ENCODE data around the gene SULF2.

The SULF2 gene

GRCh38 chr20:47790580-47790965 is 5.3 kb upstream of the SULF2 start:
- Histone ChIP-seq H3K4me2 (ENCODE audit: low read length) (no peak overlapping the region), H3K9me3 (replicated peaks; ENCODE audit: low read length) (no peaks in the 10 kb centered on the region), H3K9ac (ENCODE audit: low read depth, low read length) (no peak overlapping the region), H3K36me3 (ENCODE audit: insufficient read depth, low read length) (no peaks in the 10 kb centered on the region), H3K27me3 (ENCODE audit: control insufficient read depth, insufficient read depth, low read length) (peaks cover 48% of the 10 kb centered on the region), H3K4me1 (ENCODE audit: control insufficient read depth, insufficient read depth, low read length) (peaks cover 5% of the 10 kb centered on the region), H3K4me3 (ENCODE audit: low read length) (no peak overlapping the region)

- H3K4me2 ChIP-seq (ENCODE audit: low read length): no peak overlapping the region
- H3K27me3 ChIP-seq (ENCODE audit: control insufficient read depth, insufficient read depth, low read length): peaks cover 48% of the 10 kb centered on the region
- peaks cover 5% of the 10 kb centered on the region for H3K4me1 ChIP-seq (ENCODE audit: control insufficient read depth, insufficient read depth, low read length)
- H3K9ac ChIP-seq (ENCODE audit: low read depth, low read length): no peak overlapping the region
- no peaks in the 10 kb centered on the region for H3K9me3 ChIP-seq (replicated peaks; ENCODE audit: low read length)
- no peak overlapping the region for H3K4me3 ChIP-seq (ENCODE audit: low read length)
- H3K36me3 ChIP-seq (ENCODE audit: insufficient read depth, low read length): no peaks in the 10 kb centered on the region
Measured at GRCh38 chr20:47789764-47790579, 4.7 kb upstream of the SULF2 start.

- peaks cover 55% of the 10 kb centered on the region for H3K27me3 ChIP-seq (ENCODE audit: control insufficient read depth, insufficient read depth, low read length)
- H3K9ac ChIP-seq (ENCODE audit: low read depth, low read length): no peak overlapping the region
- H3K9me3 ChIP-seq (replicated peaks; ENCODE audit: low read length): no peaks in the 10 kb centered on the region
- H3K36me3 ChIP-seq (ENCODE audit: insufficient read depth, low read length): no peaks in the 10 kb centered on the region
- peaks cover 12% of the 10 kb centered on the region for H3K4me1 ChIP-seq (ENCODE audit: control insufficient read depth, insufficient read depth, low read length)
- no peak overlapping the region for H3K4me2 ChIP-seq (ENCODE audit: low read length)
- H3K4me3 ChIP-seq (ENCODE audit: low read length): no peak overlapping the region
Measured at GRCh38 chr20:47789081-47789763, 3.9 kb upstream of the SULF2 start.

GRCh38 chr20:47788741-47789080 is 3.4 kb upstream of the SULF2 start:
- Histone ChIP-seq H3K4me1 (ENCODE audit: control insufficient read depth, insufficient read depth, low read length) (peaks cover 12% of the 10 kb centered on the region), H3K27me3 (ENCODE audit: control insufficient read depth, insufficient read depth, low read length) (peaks cover 60% of the 10 kb centered on the region), H3K9ac (ENCODE audit: low read depth, low read length) (no peak overlapping the region), H3K4me3 (ENCODE audit: low read length) (no peak overlapping the region), H3K9me3 (replicated peaks; ENCODE audit: low read length) (no peaks in the 10 kb centered on the region), H3K4me2 (ENCODE audit: low read length) (no peak overlapping the region), H3K36me3 (ENCODE audit: insufficient read depth, low read length) (no peaks in the 10 kb centered on the region)

GRCh38 chr20:47786765-47787107 is 1.5 kb upstream of the SULF2 start:
- Histone ChIP-seq H3K36me3 (ENCODE audit: insufficient read depth, low read length) (no peaks in the 10 kb centered on the region), H3K9me3 (replicated peaks; ENCODE audit: low read length) (no peaks in the 10 kb centered on the region), H3K4me1 (ENCODE audit: control insufficient read depth, insufficient read depth, low read length) (peaks cover 12% of the 10 kb centered on the region), H3K9ac (ENCODE audit: low read depth, low read length) (no peak overlapping the region), H3K4me3 (ENCODE audit: low read length) (peak overlapping the region; percentile 57), H3K4me2 (ENCODE audit: low read length) (peak overlapping the region; percentile 83), H3K27me3 (ENCODE audit: control insufficient read depth, insufficient read depth, low read length) (peaks cover 79% of the 10 kb centered on the region)

- Histone ChIP-seq H3K27me3 (ENCODE audit: control insufficient read depth, insufficient read depth, low read length) (peaks cover 84% of the 10 kb centered on the region), H3K4me2 (ENCODE audit: low read length) (peak overlapping the region; percentile 83), H3K4me1 (ENCODE audit: control insufficient read depth, insufficient read depth, low read length) (peaks cover 12% of the 10 kb centered on the region), H3K4me3 (ENCODE audit: low read length) (peak overlapping the region; percentile 57), H3K9me3 (replicated peaks; ENCODE audit: low read length) (no peaks in the 10 kb centered on the region), H3K36me3 (ENCODE audit: insufficient read depth, low read length) (no peaks in the 10 kb centered on the region), H3K9ac (ENCODE audit: low read depth, low read length) (no peak overlapping the region)
Measured at GRCh38 chr20:47785854-47786764, 828 bp upstream of the SULF2 start.

- peak overlapping the region; percentile 62 for H3K4me2 ChIP-seq (ENCODE audit: low read length)
- peaks cover 12% of the 10 kb centered on the region for H3K4me1 ChIP-seq (ENCODE audit: control insufficient read depth, insufficient read depth, low read length)
- H3K27me3 ChIP-seq (ENCODE audit: control insufficient read depth, insufficient read depth, low read length): peaks cover 75% of the 10 kb centered on the region
- peak overlapping the region; percentile 44 for H3K4me3 ChIP-seq (ENCODE audit: low read length)
- H3K9me3 ChIP-seq (replicated peaks; ENCODE audit: low read length): no peaks in the 10 kb centered on the region
- H3K36me3 ChIP-seq (ENCODE audit: insufficient read depth, low read length): no peaks in the 10 kb centered on the region
- no peak overlapping the region for H3K9ac ChIP-seq (ENCODE audit: low read depth, low read length)
Measured at GRCh38 chr20:47784599-47785310, 526 bp downstream of the SULF2 start.

GRCh38 chr20:47783828-47784598 is 1.3 kb downstream of the SULF2 start:
- H3K27me3 ChIP-seq (ENCODE audit: control insufficient read depth, insufficient read depth, low read length): peaks cover 67% of the 10 kb centered on the region
- H3K4me2 ChIP-seq (ENCODE audit: low read length): peak overlapping the region; percentile 62
- no peaks in the 10 kb centered on the region for H3K36me3 ChIP-seq (ENCODE audit: insufficient read depth, low read length)
- no peaks in the 10 kb centered on the region for H3K9me3 ChIP-seq (replicated peaks; ENCODE audit: low read length)
- H3K9ac ChIP-seq (ENCODE audit: low read depth, low read length): no peak overlapping the region
- peak overlapping the region; percentile 44 for H3K4me3 ChIP-seq (ENCODE audit: low read length)
- H3K4me1 ChIP-seq (ENCODE audit: control insufficient read depth, insufficient read depth, low read length): peaks cover 12% of the 10 kb centered on the region

- no peak overlapping the region for H3K4me3 ChIP-seq (ENCODE audit: low read length)
- no peak overlapping the region for H3K9ac ChIP-seq (ENCODE audit: low read depth, low read length)
- H3K27me3 ChIP-seq (ENCODE audit: control insufficient read depth, insufficient read depth, low read length): peaks cover 57% of the 10 kb centered on the region
- H3K4me2 ChIP-seq (ENCODE audit: low read length): no peak overlapping the region
- peaks cover 12% of the 10 kb centered on the region for H3K4me1 ChIP-seq (ENCODE audit: control insufficient read depth, insufficient read depth, low read length)
- H3K9me3 ChIP-seq (replicated peaks; ENCODE audit: low read length): no peaks in the 10 kb centered on the region
- H3K36me3 ChIP-seq (ENCODE audit: insufficient read depth, low read length): no peaks in the 10 kb centered on the region
Measured at GRCh38 chr20:47782920-47783552, 2.2 kb downstream of the SULF2 start.

GRCh38 chr20:47782076-47782475 is 3.2 kb downstream of the SULF2 start:
- Histone ChIP-seq H3K27me3 (ENCODE audit: control insufficient read depth, insufficient read depth, low read length) (peaks cover 50% of the 10 kb centered on the region), H3K9me3 (replicated peaks; ENCODE audit: low read length) (no peaks in the 10 kb centered on the region), H3K36me3 (ENCODE audit: insufficient read depth, low read length) (no peaks in the 10 kb centered on the region), H3K4me2 (ENCODE audit: low read length) (no peak overlapping the region), H3K9ac (ENCODE audit: low read depth, low read length) (no peak overlapping the region), H3K4me1 (ENCODE audit: control insufficient read depth, insufficient read depth, low read length) (peaks cover 12% of the 10 kb centered on the region), H3K4me3 (ENCODE audit: low read length) (no peak overlapping the region)

Measured in skeletal muscle satellite cell (primary cell).